Gastrocnemius medialis (tissue), 4 donors: ENCODE measurements around the gene EDEM1. TPM values are rescaled to one million over a fixed set of nuclear protein-coding genes. Genes with fewer than 3 reads are reported as not detected.

ENCODE experiments used
- ATAC-seq, 2 donors: fragments of 150-250 bp; one replicate each; pipeline ENCODE4 v1.9.1; 2016
- DNase-seq, 2 donors: peaks; one replicate each; pipeline ENCODE4 v3.0.0-alpha.2; 2019
- H3K27ac ChIP-seq, 4 donors: fragments of 200-600 bp; sonication (generic); 1 replicate in 1 of 4; 2 replicates in 3 of 4; pipeline ENCODE4 v1.5.1; 2016 to 2018; ENCODE audit warnings: mild to moderate bottlenecking in 2 of 4, moderate library complexity in 1 of 4
- H3K27me3 ChIP-seq, 3 donors: fragments of 200-600 bp; sonication (generic) in 2 of 3; 1 replicate in 1 of 3; 2 replicates in 2 of 3; pipeline versions ENCODE4 v1.5.1 to v1.6.0; 2016 to 2019; ENCODE audit warnings: mild to moderate bottlenecking in 1 of 3, moderate library complexity in 1 of 3
- H3K36me3 ChIP-seq, 2 donors: fragments of 200-600 bp; sonication (generic) in 1 of 2; one replicate each; pipeline ENCODE4 v1.5.1; 2017 to 2018
- H3K4me1 ChIP-seq, 2 donors: fragments of 200-600 bp; sonication (generic) in 1 of 2; one replicate each; pipeline ENCODE4 v1.5.1; 2016 to 2017; ENCODE audit warnings: mild to moderate bottlenecking in 2 of 2
- H3K4me3 ChIP-seq, 4 donors: fragments of 200-600 bp; sonication (generic) in 3 of 4; 1 replicate in 1 of 4; 2 replicates in 3 of 4; pipeline ENCODE4 v1.5.1; 2016 to 2019; ENCODE audit warnings: mild to moderate bottlenecking in 2 of 4
- H3K9me3 ChIP-seq, 3 donors: fragments of 200-600 bp; sonication (generic) in 2 of 3; 1 replicate in 1 of 3; 2 replicates in 2 of 3; pipeline ENCODE4 v1.5.1; 2016 to 2019
- CTCF ChIP-seq, 5 experiments: fragments of 450-650 bp in 3 of 5; fragments of 200-600 bp in 2 of 5; sonication (generic) in 2 of 5; IDR thresholded peaks in 4 of 5; conservative IDR thresholded peaks in 1 of 5; 1 replicate in 4 of 5; 2 replicates in 1 of 5; pipeline ENCODE4 v1.5.1; 2016 to 2019; ENCODE audit warnings: antibody characterized with exemption in 5 of 5, mild to moderate bottlenecking in 3 of 5, moderate library complexity in 3 of 5
- POLR2A ChIP-seq, 2 donors: fragments of 450-650 bp; IDR thresholded peaks; one replicate each; pipeline ENCODE4 v1.6.1; 2017; ENCODE audit warnings: antibody characterized with exemption in 2 of 2, mild to moderate bottlenecking in 2 of 2, moderate library complexity in 2 of 2
- in situ Hi-C, 4 donors: fragments of 200-750 bp; cut with MboI; loops; one replicate each; pipeline versions ENCODE4 v1.15.0 to v1.8.0; 2017; ENCODE audit warnings: low sequenced_read_pairs in 4 of 4
- intact Hi-C: fragments of 100-400 bp; cut with DNase I; formaldehyde crosslinking; loops from one replicate; pipeline ENCODE4 v1.15.1; 2023; ENCODE audit warnings: low total_unique reads
- total RNA-seq, 4 donors: library from RNA; depleted of rRNA; stranded (reverse); fragments of >200 nt; gene quantifications; one replicate each; pipeline versions ENCODE4 v1.1.0 to v1.2.3, GENCODE V29; 2016

Gene EDEM1
- total RNA-seq, 4 donors from 2014 or later: 7.8 to 12.3 (median 11.4) TPM

GRCh38 chr3:5186089-5186857 is 1.2 kb upstream of the EDEM1 start:
- no peaks in the 10 kb centered on the region for H3K27me3 ChIP-seq
- DNase-seq (peak in 1 of 2 donors; percentile 12), ATAC-seq (peak; percentile 2 to 17)
- H3K4me1 ChIP-seq: peaks cover 8 to 33% of the 10 kb centered on the region in 2 donors
- peak overlapping the region; percentile 57 to 85 (median 60) for H3K4me3 ChIP-seq
- no peak for TF ChIP-seq CTCF (IDR thresholded peaks at IDR 0.05 in 4 of 5, conservative IDR thresholded peaks at IDR 0.05 in 1 of 5)
- no peak for TF ChIP-seq POLR2A (IDR thresholded peaks at IDR 0.05)
- in situ Hi-C loops: loop anchor here in 2 of 4 donors (10.0 to 25.0 kb wide), 2 partner anchors 51 to 199 kb away; partner anchors contain the start of gene BHLHE40 (in 1 of the 2)
- no peaks in the 10 kb centered on the region for H3K9me3 ChIP-seq
- peak overlapping the region; percentile 82 to 88 (median 85) for H3K27ac ChIP-seq
- H3K36me3 ChIP-seq: peaks cover 0 to 16% of the 10 kb centered on the region in 2 donors
- intact Hi-C loops: loop anchor here (2.0 kb wide), 3 partner anchors 21 to 63 kb away; partner anchors contain the start of gene ARL8B

- TF ChIP-seq CTCF (IDR thresholded peaks at IDR 0.05 in 4 of 5, conservative IDR thresholded peaks at IDR 0.05 in 1 of 5): no peak
- TF ChIP-seq POLR2A (IDR thresholded peaks at IDR 0.05): no peak
- H3K4me1 ChIP-seq: peaks cover 8 to 34% of the 10 kb centered on the region in 2 donors
- H3K4me3 ChIP-seq: peak overlapping the region; percentile 57 to 85 (median 60)
- ATAC-seq: peak; percentile 5 to 12
- no peaks in the 10 kb centered on the region for H3K27me3 ChIP-seq
- H3K36me3 ChIP-seq: peaks cover 0 to 10% of the 10 kb centered on the region in 2 donors
- DNase-seq: no peak
- H3K9me3 ChIP-seq: no peaks in the 10 kb centered on the region
- H3K27ac ChIP-seq: peak overlapping the region; percentile 82 to 88 (median 85)
- intact Hi-C loops: loop anchor here (2.0 kb wide), 3 partner anchors 22 to 64 kb away; partner anchors contain the start of gene ARL8B
- in situ Hi-C loops: loop anchor here in 2 of 4 donors (10.0 to 25.0 kb wide), 2 partner anchors 52 to 200 kb away; partner anchors contain the start of gene BHLHE40 (in 1 of the 2)
These were observed 700 bp upstream of the EDEM1 start for GRCh38 chr3:5186858-5187155.

- Histone ChIP-seq H3K27me3 (no peaks in the 10 kb centered on the region), H3K4me1 (peaks cover 19 to 46% of the 10 kb centered on the region in 2 donors), H3K9me3 (no peaks in the 10 kb centered on the region), H3K4me3 (peak overlapping the region; percentile 85 to 94 (median 90)), H3K36me3 (no peaks in the 10 kb centered on the region), H3K27ac (peak overlapping the region; percentile 93 to 97 (median 96))
- intact Hi-C loops: loop anchor here (2.0 kb wide), 3 partner anchors 23 to 65 kb away; partner anchors contain the start of gene ARL8B
- ATAC-seq (peak; percentile 46), DNase-seq (peak in 1 of 2 donors; percentile 34)
- in situ Hi-C loops: loop anchor here in 2 of 4 donors (10.0 to 25.0 kb wide), 2 partner anchors 53 to 201 kb away; partner anchors contain the start of gene BHLHE40 (in 1 of the 2)
- peak in 1 of 2 donors; percentile 32 for TF ChIP-seq POLR2A (IDR thresholded peaks at IDR 0.05)
- TF ChIP-seq CTCF (IDR thresholded peaks at IDR 0.05 in 4 of 5, conservative IDR thresholded peaks at IDR 0.05 in 1 of 5): no peak
These were observed 462 bp downstream of the EDEM1 start for GRCh38 chr3:5187920-5188418.

GRCh38 chr3:5188419-5189221 is 1.1 kb downstream of the EDEM1 start:
- Histone ChIP-seq H3K36me3 (no peaks in the 10 kb centered on the region), H3K9me3 (no peaks in the 10 kb centered on the region), H3K4me1 (peaks cover 23 to 48% of the 10 kb centered on the region in 2 donors), H3K27ac (peak overlapping the region; percentile 93 to 97 (median 96)), H3K27me3 (no peaks in the 10 kb centered on the region), H3K4me3 (peak overlapping the region; percentile 85 to 94 (median 90))
- ATAC-seq (peak; percentile 2 to 8), DNase-seq (no peak)
- in situ Hi-C loops (loop anchor here in 2 of 4 donors (10.0 to 25.0 kb wide), 2 partner anchors 54 to 201 kb away; partner anchors contain the start of gene BHLHE40 (in 1 of the 2)), intact Hi-C loops (no loop called here)
- no peak for TF ChIP-seq CTCF (IDR thresholded peaks at IDR 0.05 in 4 of 5, conservative IDR thresholded peaks at IDR 0.05 in 1 of 5)
- no peak for TF ChIP-seq POLR2A (IDR thresholded peaks at IDR 0.05)
